Measurements from ENCODE around the gene ERFL. TPM values are rescaled to one million over a fixed set of nuclear protein-coding genes. Genes with fewer than 3 reads are reported as not detected.

ERFL gene
- total RNA-seq, 1 experiment from 2014 or later = 0.79 TPM

GRCh38 chr19:41936961-41937360, 8.7 kb upstream of the ERFL start:
- Histone ChIP-seq H3K27ac (ENCODE audit: low read depth, low read length) (no peak overlapping the region), H4K20me1 (ENCODE audit: insufficient read depth) (no peaks in the 10 kb centered on the region), H2AFZ (ENCODE audit: low read depth, low read length, poor library complexity, severe bottlenecking) (no peak overlapping the region), H3K9me2 (ENCODE audit: insufficient read depth) (no peaks in the 10 kb centered on the region), H3K4me3 (replicated peaks in 1 of 2; ENCODE audit: low read depth in 1 of 2, low read length in 2 of 2) (no peak overlapping the region), H3K9ac (ENCODE audit: low read length) (no peak overlapping the region), H3K79me2 (ENCODE audit: insufficient read depth, low read length) (no peaks in the 10 kb centered on the region), H3K9me3 (ENCODE audit: control insufficient read depth in 1 of 2, insufficient read depth in 1 of 2, low read depth in 1 of 2, low read length in 2 of 2) (no peaks in the 10 kb centered on the region), H3K4me1 (ENCODE audit: control insufficient read depth in 1 of 2, insufficient read depth in 2 of 2, low read length in 2 of 2) (peaks cover 0 to 10% of the 10 kb centered on the region in 2 experiments; a peak in 2 of 4 replicates), H3K27me3 (ENCODE audit: insufficient read depth, low read length) (no peaks in the 10 kb centered on the region; the same call in 1 of the 2 replicates), H3K36me3 (ENCODE audit: control insufficient read depth in 1 of 2, insufficient read depth in 2 of 2, low read length in 2 of 2) (no peaks in the 10 kb centered on the region), H3K4me2 (ENCODE audit: low read length) (no peak overlapping the region)
- BruUV-seq (replicated peaks) = no TSS peak
- RAD21 ChIA-PET (ENCODE audit: low non-redundant PET in 1 of 2, low total read pairs in 2 of 2, uncharacterized antibody in 2 of 2, unreplicated experiment in 2 of 2) = no interaction called here
- DNase-seq (ENCODE audit: low read depth, low spot score) (no peak), ATAC-seq (no peak)
- CTCF ChIA-PET = interaction anchor here (1.2 kb wide), 1 partner anchor 49 kb away, joined by 3 read pairs; no protein-coding TSS in a partner anchor
- intact Hi-C loops (cut with micrococcal nuclease) = no loop called here
- TF ChIP-seq POLR2A (IDR thresholded peaks at IDR 0.05; ENCODE audit: borderline replicate concordance, extremely low read depth, insufficient read depth, insufficient read length) = no peak
- no peak for TF ChIP-seq ZNF274 (IDR thresholded peaks at IDR 0.05; ENCODE audit: low read depth, low read length)
- no peak for TF ChIP-seq SIN3A (IDR thresholded peaks at IDR 0.05; ENCODE audit: low read depth)
- TF ChIP-seq JUND (IDR thresholded peaks at IDR 0.05) = no peak
- TF ChIP-seq ELF1 (IDR thresholded peaks at IDR 0.05; ENCODE audit: borderline replicate concordance, low read depth) = no peak
- no peak for TF ChIP-seq ATF3 (IDR thresholded peaks at IDR 0.05)
- no peak for TF ChIP-seq CTCF (IDR thresholded peaks at IDR 0.05 in 2 of 3, conservative IDR thresholded peaks at IDR 0.05 in 1 of 3; ENCODE audit: borderline replicate concordance in 1 of 3, insufficient read depth in 1 of 3, low read depth in 2 of 3, low read length in 2 of 3)
- no peak for TF ChIP-seq RAD21 (IDR thresholded peaks at IDR 0.05; ENCODE audit: low read depth)
- POLR2A ChIA-PET = no interaction called here

- H3K4me2 ChIP-seq (ENCODE audit: low read length) = no peak overlapping the region
- ChIA-PET POLR2A (no interaction called here), CTCF (interaction anchor here (1.2 kb wide), 1 partner anchor 48 kb away, joined by 3 read pairs; no protein-coding TSS in a partner anchor), RAD21 (ENCODE audit: low non-redundant PET in 1 of 2, low total read pairs in 2 of 2, uncharacterized antibody in 2 of 2, unreplicated experiment in 2 of 2) (no interaction called here)
- H3K9me3 ChIP-seq (ENCODE audit: control insufficient read depth in 1 of 2, insufficient read depth in 1 of 2, low read depth in 1 of 2, low read length in 2 of 2) = no peaks in the 10 kb centered on the region
- intact Hi-C loops (cut with micrococcal nuclease) = no loop called here
- no peak overlapping the region for H2AFZ ChIP-seq (ENCODE audit: low read depth, low read length, poor library complexity, severe bottlenecking)
- no peaks in the 10 kb centered on the region for H3K79me2 ChIP-seq (ENCODE audit: insufficient read depth, low read length)
- no peaks in the 10 kb centered on the region; the same call in 1 of the 2 replicates for H3K27me3 ChIP-seq (ENCODE audit: insufficient read depth, low read length)
- H3K9me2 ChIP-seq (ENCODE audit: insufficient read depth) = no peaks in the 10 kb centered on the region
- no peak for ATAC-seq
- H3K36me3 ChIP-seq (ENCODE audit: control insufficient read depth in 1 of 2, insufficient read depth in 2 of 2, low read length in 2 of 2) = no peaks in the 10 kb centered on the region
- no peak overlapping the region for H3K27ac ChIP-seq (ENCODE audit: low read depth, low read length)
- no peaks in the 10 kb centered on the region for H4K20me1 ChIP-seq (ENCODE audit: insufficient read depth)
- no TSS peak for BruUV-seq (replicated peaks)
- no peak overlapping the region for H3K4me3 ChIP-seq (replicated peaks in 1 of 2; ENCODE audit: low read depth in 1 of 2, low read length in 2 of 2)
- H3K4me1 ChIP-seq (ENCODE audit: control insufficient read depth in 1 of 2, insufficient read depth in 2 of 2, low read length in 2 of 2) = peaks cover 0 to 10% of the 10 kb centered on the region in 2 experiments; a peak in 2 of 4 replicates
- H3K9ac ChIP-seq (ENCODE audit: low read length) = no peak overlapping the region
- no peak for DNase-seq (ENCODE audit: low read depth, low spot score)
- TF ChIP-seq ELF1 (IDR thresholded peaks at IDR 0.05; ENCODE audit: borderline replicate concordance, low read depth) (no peak), POLR2A (IDR thresholded peaks at IDR 0.05; ENCODE audit: borderline replicate concordance, extremely low read depth, insufficient read depth, insufficient read length) (no peak), MAX (IDR thresholded peaks at IDR 0.05) (no peak), EGR1 (IDR thresholded peaks at IDR 0.05; ENCODE audit: low read depth) (no peak), REST (IDR thresholded peaks at IDR 0.05; ENCODE audit: low read depth) (no peak), CEBPB (IDR thresholded peaks at IDR 0.05; ENCODE audit: low read depth) (no peak), EZH2 (IDR thresholded peaks at IDR 0.05) (no peak)
These were observed 8.2 kb upstream of the ERFL start for GRCh38 chr19:41936416-41936850.

Measured in HCT116 (cell line).